Measurements from ENCODE around the gene SH3RF3. TPM values are rescaled to one million over a fixed set of nuclear protein-coding genes. Genes with fewer than 3 reads are reported as not detected.

SH3RF3 gene
- total RNA-seq, 2 donors from 2014 or later: 37.4 to 61.7 TPM

GRCh38 chr2:109145286-109145685, 16.3 kb downstream of the SH3RF3 start:
- Histone ChIP-seq H3K27ac (no peak overlapping the region), H3K27me3 (replicated peaks; ENCODE audit: insufficient read depth) (no peaks in the 10 kb centered on the region), H3K4me1 (ENCODE audit: control insufficient read depth in 1 of 2, low read depth in 2 of 2) (peaks cover 5 to 15% of the 10 kb centered on the region in 2 donors), H3K9me3 (no peaks in the 10 kb centered on the region), H3K4me3 (no peak overlapping the region), H3K36me3 (no peaks in the 10 kb centered on the region)
- no peak for DNase-seq (ENCODE audit: low spot score)
- TF ChIP-seq CTCF (IDR thresholded peaks at IDR 0.05): no peak
- ATAC-seq (ENCODE audit: insufficient number of reproducible peaks, low FRiP score, low read depth): no peak

GRCh38 chr2:109147405-109147804, 18.4 kb downstream of the SH3RF3 start:
- H3K27me3 ChIP-seq (replicated peaks; ENCODE audit: insufficient read depth): no peaks in the 10 kb centered on the region
- DNase-seq (ENCODE audit: low spot score) (no peak), ATAC-seq (ENCODE audit: insufficient number of reproducible peaks, low FRiP score, low read depth) (no peak)
- no peaks in the 10 kb centered on the region for H3K9me3 ChIP-seq
- H3K36me3 ChIP-seq: no peaks in the 10 kb centered on the region
- H3K4me1 ChIP-seq (ENCODE audit: control insufficient read depth in 1 of 2, low read depth in 2 of 2): peaks cover 5 to 15% of the 10 kb centered on the region in 2 donors
- no peak overlapping the region for H3K4me3 ChIP-seq
- no peak overlapping the region for H3K27ac ChIP-seq
- no peak for TF ChIP-seq CTCF (IDR thresholded peaks at IDR 0.05)

- DNase-seq (ENCODE audit: low spot score): no peak
- no peaks in the 10 kb centered on the region for H3K36me3 ChIP-seq
- TF ChIP-seq CTCF (IDR thresholded peaks at IDR 0.05): no peak
- no peak for ATAC-seq (ENCODE audit: insufficient number of reproducible peaks, low FRiP score, low read depth)
- no peaks in the 10 kb centered on the region for H3K9me3 ChIP-seq
- no peak overlapping the region for H3K27ac ChIP-seq
- H3K4me1 ChIP-seq (ENCODE audit: control insufficient read depth in 1 of 2, low read depth in 2 of 2): peaks cover 5 to 15% of the 10 kb centered on the region in 2 donors
- H3K27me3 ChIP-seq (replicated peaks; ENCODE audit: insufficient read depth): no peaks in the 10 kb centered on the region
- H3K4me3 ChIP-seq: no peak overlapping the region
Measured at GRCh38 chr2:109148117-109148746, 19.2 kb downstream of the SH3RF3 start.

- DNase-seq (ENCODE audit: low spot score) (no peak), ATAC-seq (ENCODE audit: insufficient number of reproducible peaks, low FRiP score, low read depth) (no peak)
- Histone ChIP-seq H3K27me3 (replicated peaks; ENCODE audit: insufficient read depth) (no peaks in the 10 kb centered on the region), H3K36me3 (no peaks in the 10 kb centered on the region), H3K4me1 (ENCODE audit: control insufficient read depth in 1 of 2, low read depth in 2 of 2) (peaks cover 8 to 21% of the 10 kb centered on the region in 2 donors), H3K27ac (no peak overlapping the region), H3K9me3 (no peaks in the 10 kb centered on the region), H3K4me3 (no peak overlapping the region)
- TF ChIP-seq CTCF (IDR thresholded peaks at IDR 0.05): no peak
Measured at GRCh38 chr2:109148991-109149645, 20.1 kb downstream of the SH3RF3 start.

GRCh38 chr2:109150559-109150958, 21.6 kb downstream of the SH3RF3 start:
- Histone ChIP-seq H3K27ac (no peak overlapping the region), H3K9me3 (no peaks in the 10 kb centered on the region), H3K4me1 (ENCODE audit: control insufficient read depth in 1 of 2, low read depth in 2 of 2) (peaks cover 12 to 36% of the 10 kb centered on the region in 2 donors), H3K4me3 (no peak overlapping the region), H3K27me3 (replicated peaks; ENCODE audit: insufficient read depth) (no peaks in the 10 kb centered on the region), H3K36me3 (no peaks in the 10 kb centered on the region)
- no peak for DNase-seq (ENCODE audit: low spot score)
- ATAC-seq (ENCODE audit: insufficient number of reproducible peaks, low FRiP score, low read depth): no peak
- TF ChIP-seq CTCF (IDR thresholded peaks at IDR 0.05): no peak

Data from thoracic aorta (tissue), 2 donors.